RPMI7951 (cell line): ENCODE measurements around the gene ARHGEF10L. TPM values are rescaled to one million over a fixed set of nuclear protein-coding genes. Genes with fewer than 3 reads are reported as not detected.

Experiments used
- DNase-seq: peaks from one replicate; pipeline ENCODE4 v3.0.0-alpha.2; 2012; ENCODE audit warnings: low read depth
- total RNA-seq: library from RNA; depleted of rRNA; stranded (reverse); fragments of >200 nt; shearing (Covaris generic); gene quantifications from 2 replicates; pipeline ENCODE4 v1.2.3, GENCODE V29; 2014

The ARHGEF10L gene
- total RNA-seq, 1 experiment from 2014 or later, result 2.2 TPM

DNA sequence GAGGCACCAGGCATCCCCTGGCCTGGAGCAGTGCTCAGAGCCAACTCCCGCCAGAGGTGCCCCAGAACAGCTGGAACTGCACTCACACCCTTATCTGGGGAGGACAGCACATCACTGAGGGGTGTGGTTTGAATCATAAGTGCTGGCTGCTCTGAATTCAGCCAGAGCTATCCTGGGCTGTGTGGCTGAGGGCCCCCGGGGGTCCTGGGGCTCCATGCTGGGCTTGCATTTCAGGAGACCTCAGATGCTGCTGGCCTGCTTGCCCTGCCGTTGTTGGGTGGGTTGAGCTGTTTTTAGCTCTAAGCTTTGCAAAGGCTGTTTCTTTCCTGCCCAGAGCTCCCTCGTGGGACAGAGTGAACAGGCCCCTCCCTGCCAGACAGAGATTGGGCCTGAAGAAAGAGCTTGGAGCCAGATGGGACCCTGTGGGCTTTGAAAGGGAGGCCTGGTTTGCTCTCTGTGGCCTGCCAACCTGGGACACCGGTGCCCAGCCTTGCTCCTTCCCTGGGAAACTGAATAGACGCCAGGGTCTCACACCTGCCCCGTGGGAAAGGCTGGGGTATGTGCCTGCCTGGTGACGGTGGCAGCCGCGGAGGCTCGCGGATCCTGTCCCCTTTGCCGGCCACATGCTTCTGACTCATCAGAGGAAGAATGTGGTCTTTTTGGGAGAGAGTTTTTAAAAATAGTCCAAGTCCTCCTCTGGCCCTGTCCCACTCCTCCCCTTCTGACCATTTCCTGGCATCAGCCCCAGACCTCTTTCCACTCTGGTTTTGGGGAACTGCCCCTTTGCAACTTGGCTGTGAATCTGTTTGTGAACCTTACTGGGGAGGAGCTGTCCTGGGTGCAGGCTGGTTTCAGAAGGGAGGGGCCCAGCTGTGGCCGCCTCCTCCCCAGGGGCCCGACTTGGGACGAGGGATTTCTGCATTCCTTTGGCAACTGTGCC, 30.0 kb downstream of the ARHGEF10L start:
- peak; percentile 97 for DNase-seq

GRCh38 chr1:17570228-17570627, 30.7 kb downstream of the ARHGEF10L start:
- no peak for DNase-seq

DNA sequence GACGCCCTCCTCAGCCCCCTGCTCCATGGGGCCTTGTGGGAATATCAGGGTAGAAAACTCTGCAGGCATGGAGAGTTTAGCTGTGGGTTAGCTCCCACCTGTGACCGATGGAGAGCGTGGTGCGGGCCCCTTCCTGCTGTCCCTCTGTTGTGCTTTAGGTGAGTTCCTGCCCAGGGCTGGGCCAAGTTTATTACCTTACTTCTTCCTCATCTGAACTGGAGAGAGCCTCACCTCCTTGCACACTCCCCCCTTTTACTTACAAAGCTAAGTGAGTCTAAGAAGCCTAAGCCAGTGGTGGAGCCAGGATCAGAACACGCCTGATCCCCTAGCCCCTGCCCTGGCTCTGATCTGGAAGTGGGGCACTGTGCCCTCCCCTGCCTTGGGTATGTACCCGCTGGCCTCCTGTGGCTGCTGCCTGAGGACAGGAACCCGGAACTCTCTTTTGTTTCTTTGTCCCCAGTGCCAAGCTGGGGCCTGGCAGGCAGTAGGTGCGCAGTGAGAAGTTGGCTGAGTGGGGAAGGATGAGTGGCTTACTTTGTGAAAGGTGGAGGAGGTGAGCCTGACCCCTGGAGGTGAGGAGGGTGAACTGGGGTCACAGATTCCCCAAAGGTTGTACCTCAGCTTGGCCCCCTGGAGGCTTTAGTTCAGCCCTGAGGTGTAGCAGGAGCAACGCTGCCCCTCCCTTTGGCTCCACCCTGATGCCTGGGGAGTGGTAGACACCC, 32.9 kb downstream of the ARHGEF10L start:
- DNase-seq, result no peak

DNA sequence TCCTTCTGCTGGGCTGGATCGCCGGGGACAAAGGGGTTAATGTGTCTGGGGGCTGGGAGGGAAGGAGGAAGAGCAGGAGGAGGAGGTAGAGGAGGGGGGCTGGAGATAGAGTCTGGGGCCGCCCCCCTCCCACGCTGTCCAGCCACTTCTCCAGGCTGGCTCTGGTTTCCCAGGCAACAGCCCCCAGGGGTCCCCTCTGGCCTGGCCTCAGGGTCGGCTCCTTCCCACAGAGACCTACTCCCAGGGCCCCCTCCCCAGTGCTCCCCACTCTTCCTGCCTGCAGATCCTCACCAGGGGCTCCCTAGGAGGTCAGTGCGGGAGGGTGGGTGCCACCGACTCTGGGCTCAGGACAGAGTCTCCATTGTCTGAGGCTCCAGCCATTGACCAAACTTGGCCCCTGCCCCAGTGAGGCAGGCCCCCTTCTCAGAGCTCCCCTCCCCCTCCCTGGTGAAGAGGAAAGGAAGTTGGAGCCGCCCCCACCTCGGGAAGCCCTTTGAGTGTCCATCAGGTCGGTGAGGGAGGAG, 34.1 kb downstream of the ARHGEF10L start:
- DNase-seq, result no peak

GRCh38 chr1:17574516-17574915, 35.0 kb downstream of the ARHGEF10L start:
- no peak for DNase-seq

DNA sequence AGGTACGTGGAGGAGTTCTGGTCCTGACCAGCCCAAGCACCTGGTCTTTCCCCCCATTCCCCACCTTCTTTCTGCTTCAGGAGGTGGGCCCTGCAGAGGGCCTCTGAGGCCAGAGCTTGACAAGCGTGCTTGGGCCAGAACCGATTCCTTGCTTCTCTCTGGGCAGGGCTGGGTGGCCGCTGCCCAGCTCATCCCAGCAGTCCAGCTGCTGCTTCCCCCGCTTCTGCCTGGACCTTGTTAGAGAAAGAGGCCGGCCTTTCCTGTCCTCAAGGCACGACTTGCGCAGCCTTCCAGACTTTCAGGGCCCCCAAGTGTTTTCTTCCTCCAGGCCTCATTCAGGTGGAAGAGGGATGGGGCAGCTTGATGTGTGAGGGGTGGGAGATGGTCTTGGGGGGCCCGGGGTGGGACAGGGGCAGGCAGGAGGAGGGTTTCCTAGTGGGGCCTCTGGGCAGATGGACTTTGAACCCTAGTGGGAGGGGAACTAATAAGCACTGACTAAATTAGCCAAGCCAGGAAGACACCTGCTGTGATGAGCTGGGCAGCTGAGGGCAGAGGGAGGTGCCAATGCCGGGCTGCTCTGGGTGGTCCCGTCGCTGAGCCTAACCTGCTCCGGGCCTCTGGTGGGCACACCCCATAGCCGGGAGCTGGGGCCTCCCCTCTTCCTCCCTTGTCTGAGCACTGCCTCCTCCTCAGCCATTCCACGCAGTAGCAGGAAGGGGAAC, 36.5 kb downstream of the ARHGEF10L start:
- no peak for DNase-seq

- DNase-seq, result no peak
Measured at GRCh38 chr1:17576519-17576853, 37.0 kb downstream of the ARHGEF10L start.

- no peak for DNase-seq
Measured at GRCh38 chr1:17577907-17578297, 38.4 kb downstream of the ARHGEF10L start.

DNA sequence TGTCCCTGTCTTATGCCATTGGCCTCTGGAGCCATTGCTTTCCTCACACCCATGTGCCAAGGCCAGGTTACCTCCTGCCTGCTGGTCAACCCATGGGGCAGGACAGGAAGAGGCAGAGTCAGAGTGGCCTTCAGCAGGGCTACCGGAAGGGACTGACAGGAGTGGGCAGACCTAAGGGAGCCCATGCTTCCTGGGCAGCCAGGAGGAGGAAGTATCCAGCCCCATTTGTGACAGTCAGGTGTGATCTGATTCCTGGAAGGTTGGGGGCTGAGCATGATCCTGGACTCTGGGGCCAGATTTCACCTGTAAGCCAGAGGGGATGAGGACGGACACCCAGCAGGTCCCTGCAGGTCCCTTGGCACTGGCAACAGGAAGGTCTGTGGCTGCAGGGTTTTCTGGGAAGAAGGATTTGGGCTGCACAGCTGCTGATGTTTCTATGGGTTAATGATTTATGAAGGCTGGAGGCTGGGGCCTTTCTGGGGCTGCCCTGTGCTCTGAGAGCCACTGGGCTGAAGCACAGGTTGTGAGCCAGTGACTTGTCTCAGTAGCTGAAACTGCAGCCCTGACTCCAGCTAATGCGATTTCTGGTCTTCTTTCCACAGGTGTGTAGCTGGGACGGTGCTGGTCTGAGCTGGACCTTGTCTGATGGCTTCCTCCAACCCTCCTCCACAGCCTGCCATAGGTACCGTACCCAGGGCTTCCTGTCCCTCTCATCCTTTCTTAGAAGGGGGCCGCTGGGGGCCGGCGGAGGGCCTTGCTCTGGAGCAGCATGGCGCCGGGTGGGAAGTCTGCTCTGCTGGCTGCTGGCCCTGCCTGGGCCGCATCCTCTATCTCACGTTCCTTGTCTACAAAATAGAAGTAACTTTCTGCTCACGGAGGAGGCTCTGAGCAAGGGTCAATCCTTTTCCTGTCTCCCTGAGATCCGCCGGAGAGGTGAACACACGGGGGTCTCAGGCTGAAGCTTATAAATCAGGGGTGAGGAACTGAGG, 40.7 kb downstream of the ARHGEF10L start:
- no peak for DNase-seq

DNA sequence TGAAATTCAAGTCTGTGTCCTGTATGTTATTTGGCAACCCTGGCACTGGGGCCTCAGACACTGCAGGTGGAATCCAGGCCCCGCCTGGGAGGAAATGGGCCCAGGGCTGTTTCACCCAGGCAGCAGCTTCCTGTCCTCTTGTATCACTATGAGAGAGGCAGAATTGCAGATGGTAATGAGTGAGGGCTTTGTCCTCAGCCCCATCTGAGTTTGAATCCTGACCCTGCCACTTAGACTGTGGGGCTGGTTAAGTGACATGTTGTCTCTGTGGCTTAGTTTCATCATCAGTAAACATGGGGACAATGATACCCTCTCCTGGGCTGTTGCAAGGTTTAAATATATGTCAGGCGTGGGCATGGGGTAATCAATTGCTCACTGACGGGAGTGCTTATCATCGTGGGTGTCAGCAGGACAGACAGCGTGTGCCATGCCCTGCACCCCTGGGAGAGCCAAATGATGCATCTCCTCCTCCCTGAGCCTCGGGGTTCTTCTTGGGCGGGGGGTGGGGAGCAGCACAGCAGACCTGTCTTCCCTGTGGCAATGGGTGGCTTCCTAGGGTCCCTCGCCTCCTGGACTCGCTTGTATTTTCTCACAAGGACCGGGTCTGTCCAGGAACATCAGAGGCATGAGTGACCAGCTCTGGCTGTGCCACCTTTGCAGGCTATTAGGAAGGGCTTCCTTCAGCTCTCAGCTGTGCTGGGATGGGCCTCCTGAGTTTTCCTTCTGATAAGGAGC, 42.1 kb downstream of the ARHGEF10L start:
- DNase-seq, result no peak

GRCh38 chr1:17582124-17582774, 42.8 kb downstream of the ARHGEF10L start:
- no peak for DNase-seq

DNA sequence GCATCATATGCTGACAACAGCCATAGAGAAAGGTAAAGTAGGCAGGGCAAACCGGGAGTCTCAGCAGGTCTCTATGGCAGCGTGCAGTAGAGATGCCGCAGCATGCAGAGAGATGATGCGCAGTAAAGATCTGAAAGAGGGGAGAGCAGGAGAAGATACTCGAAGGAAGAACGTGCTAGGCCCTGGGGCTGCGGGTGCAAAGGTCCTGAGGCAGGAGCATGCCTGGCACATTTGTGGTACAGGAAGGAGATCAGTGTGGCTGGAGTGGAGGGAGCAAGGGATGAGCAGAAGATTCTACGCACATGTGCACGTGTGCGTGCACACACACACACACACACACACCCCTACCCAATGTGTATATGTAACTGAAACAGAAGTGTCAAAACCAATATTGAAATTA, 45.0 kb downstream of the ARHGEF10L start:
- no peak for DNase-seq

- no peak for DNase-seq
Measured at GRCh38 chr1:17585266-17585987, 45.9 kb downstream of the ARHGEF10L start.

GRCh38 chr1:17586172-17586964, 46.9 kb downstream of the ARHGEF10L start:
- peak; percentile 88 for DNase-seq

DNA sequence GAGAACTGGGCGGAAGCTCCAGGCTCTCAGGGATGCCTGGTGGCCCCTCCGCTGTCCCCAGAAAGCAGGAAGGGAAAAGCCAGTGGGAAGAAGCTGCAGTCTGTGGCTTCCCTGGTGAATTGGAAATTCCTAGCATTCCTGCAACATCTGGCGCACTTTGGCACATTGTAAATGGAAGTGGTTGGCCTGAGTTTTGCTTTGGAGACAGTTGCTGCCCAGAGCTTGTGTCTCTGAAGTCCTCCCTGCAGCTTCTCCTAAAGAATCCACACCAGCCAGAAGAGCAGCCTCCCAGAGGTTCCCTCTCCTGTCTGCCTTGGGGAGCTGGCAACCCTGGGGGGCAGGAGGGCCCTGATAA, 48.2 kb downstream of the ARHGEF10L start:
- peak; percentile 98 for DNase-seq

GRCh38 chr1:17588048-17588871, 48.8 kb downstream of the ARHGEF10L start:
- DNase-seq, result peak; percentile 98

GRCh38 chr1:17591814-17592430, 52.4 kb downstream of the ARHGEF10L start:
- no peak for DNase-seq
